Measurements from ENCODE around the gene TMEM141.

DNA sequence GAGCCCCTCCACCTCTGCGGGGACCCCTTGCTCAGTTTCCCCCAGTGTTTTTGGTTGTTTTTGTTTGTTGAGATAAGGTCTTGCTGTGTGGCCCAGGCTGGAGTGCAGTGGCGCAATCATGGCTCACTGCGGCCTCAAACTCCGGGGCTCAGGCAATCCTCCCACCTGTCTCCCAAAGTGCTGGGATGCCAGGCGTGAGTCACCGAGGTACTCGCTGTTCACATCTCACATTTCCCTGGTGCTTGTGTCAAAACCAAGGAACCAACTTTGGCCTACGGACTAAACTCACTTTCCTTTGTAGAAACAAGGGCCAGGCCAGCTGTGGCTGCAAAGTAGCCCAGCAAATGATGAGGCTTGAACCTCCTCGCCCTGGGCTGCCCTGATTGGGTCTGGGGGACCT, 41.4 kb downstream of the TMEM141 start:
- TF ChIP-seq EZH2 (IDR thresholded peaks at IDR 0.05; ENCODE audit: insufficient read depth, poor library complexity, severe bottlenecking), result no peak
- TF ChIP-seq EZH2phosphoT487 (IDR thresholded peaks at IDR 0.05; ENCODE audit: insufficient read depth, low read depth), result no peak

Data from GM23248 (cell line).